Upper lobe of left lung (tissue), 6 donors: ENCODE results near the gene LTBR. TPM values are rescaled to one million over a fixed set of nuclear protein-coding genes. Genes with fewer than 3 reads are reported as not detected.
A peak's percentile ranks its signal among the peaks of the same experiment; 100 is the strongest.

Source experiments
- ATAC-seq, 2 donors: fragments of 200-7000 bp; cut with Tn5 transposase; one replicate each; pipeline ENCODE4 v1.9.1; 2022; ENCODE audit warnings: mild to moderate bottlenecking in 2 of 2, moderate library complexity in 2 of 2; ENCODE audit not compliant: low FRiP score in 2 of 2
- DNase-seq, 2 donors: peaks; one replicate each; pipeline ENCODE4 v3.0.0-alpha.2; 2019 to 2020
- H3K27ac ChIP-seq, 4 donors: fragments of 200-600 bp; sonication (generic); one replicate each; pipeline ENCODE4 v1.5.1; 2016 to 2019
- H3K27me3 ChIP-seq, 4 donors: fragments of 200-600 bp; sonication (generic); one replicate each; pipeline ENCODE4 v1.5.1; 2017 to 2019
- H3K36me3 ChIP-seq, 4 donors: fragments of 200-600 bp; sonication (generic); one replicate each; pipeline ENCODE4 v1.5.1; 2016 to 2019
- H3K4me1 ChIP-seq, 4 donors: fragments of 200-600 bp; sonication (generic); one replicate each; pipeline ENCODE4 v1.5.1; 2018 to 2019
- H3K4me3 ChIP-seq, 4 donors: fragments of 200-600 bp; sonication (generic); one replicate each; pipeline ENCODE4 v1.5.1; 2017 to 2019; ENCODE audit warnings: mild to moderate bottlenecking in 2 of 4, moderate library complexity in 1 of 4
- H3K9me3 ChIP-seq, 4 donors: fragments of 200-600 bp; sonication (generic); one replicate each; pipeline ENCODE4 v1.5.1; 2018 to 2019
- EP300 ChIP-seq, 4 donors: sonication (generic); formaldehyde crosslinking; IDR thresholded peaks; one replicate each; pipeline ENCODE4 v1.5.1; 2017; ENCODE audit warnings: antibody characterized with exemption in 4 of 4, control low read depth in 2 of 4
- POLR2A ChIP-seq, 4 donors: fragments of 450-650 bp; IDR thresholded peaks; one replicate each; pipeline ENCODE4 v1.5.1; 2016 to 2017; ENCODE audit warnings: antibody characterized with exemption in 4 of 4, mild to moderate bottlenecking in 2 of 4
- POLR2AphosphoS5 ChIP-seq, 2 donors: sonication (generic); formaldehyde crosslinking; IDR thresholded peaks; one replicate each; pipeline ENCODE4 v1.5.1; 2017; ENCODE audit warnings: antibody characterized with exemption in 2 of 2
- WGBS, 2 donors: methylation state at CpG; one replicate each; pipeline ENCODE4 v1.1.5; 2017 to 2018; 5-methylcytosine and 5-hydroxymethylcytosine counted together
- total RNA-seq, 6 donors: library from RNA; depleted of rRNA in 4 of 6; stranded (reverse); fragments of >200 nt in 4 of 6; gene quantifications; one replicate each; pipeline versions ENCODE4 v1.1.0 to v1.2.1, GENCODE V29; 2016 to 2021
- TF ChIP-seq, protein P1 (sequence below), 6 experiments: fragments of 450-650 bp in 4 of 6; fragments of 200-600 bp in 2 of 6; sonication (generic) in 2 of 6; IDR thresholded peaks; one replicate each; pipeline ENCODE4 v1.5.1; 2016 to 2019; ENCODE audit warnings: antibody characterized with exemption in 6 of 6
- donor health status: DM: no; HTN: no; CAD: no; lungs with moderate emphysema.
- donor health status: DM: no; HTN: yes; CAD: no; lungs with severe emphysema.

LTBR gene
- total RNA-seq, 6 donors from 2014 or later: 84.9 to 207 (median 150) TPM

- Histone ChIP-seq H3K9me3 (no peaks in the 10 kb centered on the region), H3K36me3 (no peaks in the 10 kb centered on the region), H3K4me3 (no peak overlapping the region), H3K4me1 (peaks cover 11 to 18% (median 13%) of the 10 kb centered on the region in 4 donors), H3K27me3 (no peaks in the 10 kb centered on the region), H3K27ac (peak overlapping the region in 1 of 4 donors; percentile 27)
- WGBS, 2 donors: 1 to 4% methylated on average over 6 to 9 of the region's 9 CpGs
- DNase-seq (peak in 1 of 2 donors; percentile 93), ATAC-seq (peak; percentile 95 to 98)
- TF ChIP-seq POLR2AphosphoS5 (IDR thresholded peaks at IDR 0.05) (peak; percentile 56 to 61), EP300 (IDR thresholded peaks at IDR 0.05) (no peak), POLR2A (IDR thresholded peaks at IDR 0.05) (no peak)
- TF ChIP-seq, protein P1, sequence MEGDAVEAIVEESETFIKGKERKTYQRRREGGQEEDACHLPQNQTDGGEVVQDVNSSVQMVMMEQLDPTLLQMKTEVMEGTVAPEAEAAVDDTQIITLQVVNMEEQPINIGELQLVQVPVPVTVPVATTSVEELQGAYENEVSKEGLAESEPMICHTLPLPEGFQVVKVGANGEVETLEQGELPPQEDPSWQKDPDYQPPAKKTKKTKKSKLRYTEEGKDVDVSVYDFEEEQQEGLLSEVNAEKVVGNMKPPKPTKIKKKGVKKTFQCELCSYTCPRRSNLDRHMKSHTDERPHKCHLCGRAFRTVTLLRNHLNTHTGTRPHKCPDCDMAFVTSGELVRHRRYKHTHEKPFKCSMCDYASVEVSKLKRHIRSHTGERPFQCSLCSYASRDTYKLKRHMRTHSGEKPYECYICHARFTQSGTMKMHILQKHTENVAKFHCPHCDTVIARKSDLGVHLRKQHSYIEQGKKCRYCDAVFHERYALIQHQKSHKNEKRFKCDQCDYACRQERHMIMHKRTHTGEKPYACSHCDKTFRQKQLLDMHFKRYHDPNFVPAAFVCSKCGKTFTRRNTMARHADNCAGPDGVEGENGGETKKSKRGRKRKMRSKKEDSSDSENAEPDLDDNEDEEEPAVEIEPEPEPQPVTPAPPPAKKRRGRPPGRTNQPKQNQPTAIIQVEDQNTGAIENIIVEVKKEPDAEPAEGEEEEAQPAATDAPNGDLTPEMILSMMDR (IDR thresholded peaks at IDR 0.05): peak; percentile 79 to 95 (median 88)
Measured at GRCh38 chr12:6423267-6424007, 39.5 kb downstream of the LTBR start.

GRCh38 chr12:6424008-6424347 lies 40.0 kb downstream of the LTBR start:
- TF ChIP-seq POLR2AphosphoS5 (IDR thresholded peaks at IDR 0.05) (no peak), POLR2A (IDR thresholded peaks at IDR 0.05) (no peak), EP300 (IDR thresholded peaks at IDR 0.05) (no peak)
- TF ChIP-seq, protein P1 (IDR thresholded peaks at IDR 0.05): no peak
- peak overlapping the region in 1 of 4 donors; percentile 27 for H3K27ac ChIP-seq
- 45 to 49% methylated on average over 5 to 6 of the region's 6 CpGs for WGBS, 2 donors
- no peaks in the 10 kb centered on the region for H3K9me3 ChIP-seq
- DNase-seq (no peak), ATAC-seq (peak in 1 of 2 donors; percentile 10)
- no peaks in the 10 kb centered on the region for H3K27me3 ChIP-seq
- no peak overlapping the region for H3K4me3 ChIP-seq
- H3K4me1 ChIP-seq: peaks cover 11 to 18% (median 13%) of the 10 kb centered on the region in 4 donors
- no peaks in the 10 kb centered on the region for H3K36me3 ChIP-seq

GRCh38 chr12:6424866-6425265 lies 40.9 kb downstream of the LTBR start:
- no peak for ATAC-seq
- no peak for DNase-seq
- TF ChIP-seq, protein P1 (IDR thresholded peaks at IDR 0.05): no peak
- TF ChIP-seq POLR2AphosphoS5 (IDR thresholded peaks at IDR 0.05) (no peak), POLR2A (IDR thresholded peaks at IDR 0.05) (no peak), EP300 (IDR thresholded peaks at IDR 0.05) (no peak)

DNA sequence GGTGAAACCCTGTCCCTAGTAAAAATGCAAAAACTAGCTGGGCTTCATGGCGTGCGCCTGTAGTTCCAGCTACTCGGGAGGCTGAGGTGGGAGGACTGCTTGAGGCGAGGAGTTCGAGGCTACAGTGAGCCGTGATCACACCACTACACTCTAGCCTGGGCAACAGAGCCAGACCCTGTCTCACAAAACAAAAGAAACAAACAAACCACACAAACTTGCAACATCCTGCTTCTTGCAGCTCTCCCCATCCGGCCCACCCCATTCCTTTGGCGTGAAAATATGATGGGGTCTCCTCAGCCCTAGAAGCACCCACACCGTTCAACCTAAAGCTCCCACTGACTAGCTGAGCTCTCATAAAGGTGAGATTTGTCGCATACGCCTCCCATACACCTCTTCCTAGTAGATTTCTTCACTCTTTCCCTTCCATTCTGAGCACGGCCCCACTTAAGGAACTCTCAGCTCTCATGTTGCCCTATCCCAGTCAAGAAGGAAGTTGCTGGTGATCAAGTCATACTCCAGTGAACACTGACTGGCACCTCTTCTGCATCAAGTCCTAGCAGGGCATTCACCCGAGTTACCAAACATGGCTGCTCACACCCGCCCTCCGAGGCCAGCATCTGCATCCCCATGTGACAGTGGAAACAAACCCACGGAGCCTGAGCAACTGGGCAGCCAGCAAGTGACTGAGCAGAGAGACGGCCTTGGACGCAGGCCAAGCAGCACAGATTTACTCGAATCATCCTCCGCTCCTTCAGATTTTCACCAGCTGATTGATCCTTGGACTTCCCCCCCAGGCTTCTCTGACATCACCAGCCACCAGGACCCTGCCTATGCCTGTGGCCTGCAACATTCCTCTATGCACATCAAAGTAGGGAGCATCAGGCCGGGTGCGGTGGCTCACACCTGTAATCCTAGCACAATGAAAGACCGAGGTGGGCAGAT lies 41.9 kb downstream of the LTBR start:
- H3K4me1 ChIP-seq: peaks cover 10 to 18% (median 16%) of the 10 kb centered on the region in 4 donors
- H3K36me3 ChIP-seq: no peaks in the 10 kb centered on the region
- DNase-seq: no peak
- TF ChIP-seq POLR2A (IDR thresholded peaks at IDR 0.05) (no peak), POLR2AphosphoS5 (IDR thresholded peaks at IDR 0.05) (no peak), EP300 (IDR thresholded peaks at IDR 0.05) (no peak)
- TF ChIP-seq, protein P1 (IDR thresholded peaks at IDR 0.05): no peak
- no peak overlapping the region for H3K4me3 ChIP-seq
- no peak for ATAC-seq
- no peaks in the 10 kb centered on the region for H3K27me3 ChIP-seq
- H3K9me3 ChIP-seq: no peaks in the 10 kb centered on the region
- WGBS, 2 donors: 84 to 86% methylated on average over 17 to 23 of the region's 23 CpGs
- peak overlapping the region in 1 of 4 donors; percentile 11 for H3K27ac ChIP-seq

More at GRCh38 chr12:6424866-6425265, 40.9 kb downstream of the LTBR start:
- no peak overlapping the region for H3K27ac ChIP-seq
- H3K36me3 ChIP-seq: no peaks in the 10 kb centered on the region
- H3K4me3 ChIP-seq: no peak overlapping the region
- no peaks in the 10 kb centered on the region for H3K27me3 ChIP-seq
- 72 to 79% methylated on average over 4 to 8 of the region's 8 CpGs for WGBS, 2 donors
- no peaks in the 10 kb centered on the region for H3K9me3 ChIP-seq
- peaks cover 11 to 18% (median 13%) of the 10 kb centered on the region in 4 donors for H3K4me1 ChIP-seq
